ENCODE data around the gene RASSF5. TPM values are rescaled to one million over a fixed set of nuclear protein-coding genes. Genes with fewer than 3 reads are reported as not detected.
A peak's percentile ranks its signal among the peaks of the same experiment; 100 is the strongest.

Gene RASSF5
- total and polyA plus RNA-seq, 2 of the 13 experiments (the other 11 are each of a cell fraction or from before 2014, with no cell fraction given) = 0.18 to 0.40 TPM

- TF ChIP-seq CEBPZ (IDR thresholded peaks at IDR 0.05; ENCODE audit: low read length) (no peak), ZNF580 (CRISPR knock-in tag; IDR thresholded peaks at IDR 0.05; ENCODE audit: borderline replicate concordance, low read depth) (no peak), SIN3B (IDR thresholded peaks at IDR 0.05; ENCODE audit: low read length) (no peak), ZNF121 (CRISPR knock-in tag; IDR thresholded peaks at IDR 0.05) (no peak), FOXP4 (CRISPR knock-in tag; IDR thresholded peaks at IDR 0.05) (no peak), MZF1 (CRISPR knock-in tag; IDR thresholded peaks at IDR 0.05; ENCODE audit: borderline replicate concordance) (no peak), DDIT3 (CRISPR knock-in tag; IDR thresholded peaks at IDR 0.05) (no peak), POLR2G (IDR thresholded peaks at IDR 0.05; ENCODE audit: low read depth, low read length) (peak; percentile 43; the same call in 1 of the 2 replicates), PHF20 (CRISPR knock-in tag; IDR thresholded peaks at IDR 0.05) (no peak; the same call in 1 of the 2 replicates), BATF2 (CRISPR knock-in tag; IDR thresholded peaks at IDR 0.05) (no peak), ZNF646 (CRISPR knock-in tag; IDR thresholded peaks at IDR 0.05) (no peak), CTCF (CRISPR knock-in tag; IDR thresholded peaks at IDR 0.05) (peak; percentile 33)
Measured at GRCh38 chr1:206469933-206470691, 37.2 kb upstream of the RASSF5 start, which contains the start of gene IKBKE (continued).
